CD14-positive monocyte (primary cell): ENCODE measurements around the gene CDC37. TPM values are rescaled to one million over a fixed set of nuclear protein-coding genes. Genes with fewer than 3 reads are reported as not detected.
A peak's percentile ranks its signal among the peaks of the same experiment; 100 is the strongest.

Source experiments
- DNase-seq, 3 donors: peaks; one replicate each; pipeline ENCODE4 v3.0.0-alpha.2; 2011 to 2022
- H2AFZ ChIP-seq: 2 replicates; pipeline ENCODE4 v1.6.0; 2012; ENCODE audit warnings: mild to moderate bottlenecking, low read depth, low read length, inconsistent platforms; ENCODE audit not compliant: insufficient read depth, poor library complexity, severe bottlenecking
- H3K27ac ChIP-seq, 2 donors: 1 replicate in 1 of 2; 2 replicates in 1 of 2; pipeline ENCODE4 v1.5.1; 2012 to 2013; ENCODE audit warnings: low read length in 2 of 2, control low read depth in 1 of 2, inconsistent platforms in 1 of 2, low read depth in 1 of 2, mild to moderate bottlenecking in 1 of 2
- H3K27me3 ChIP-seq, 2 donors: one replicate each; pipeline versions ENCODE4 v1.6.0 to v1.6.1; 2011 to 2013; ENCODE audit warnings: low read length in 2 of 2; ENCODE audit not compliant: control insufficient read depth in 2 of 2, insufficient read depth in 2 of 2
- H3K36me3 ChIP-seq, 2 donors: replicated peaks in 1 of 2; 1 replicate in 1 of 2; 2 replicates in 1 of 2; pipeline versions ENCODE4 v1.5.1 to v1.6.1; 2012 to 2013; ENCODE audit warnings: low read length in 2 of 2, control low read depth in 1 of 2, inconsistent platforms in 1 of 2, mild to moderate bottlenecking in 1 of 2; ENCODE audit not compliant: insufficient read depth in 2 of 2, control insufficient read depth in 1 of 2
- H3K4me1 ChIP-seq, 2 donors: 1 replicate in 1 of 2; 2 replicates in 1 of 2; pipeline versions ENCODE4 v1.5.1 to v1.6.1; 2012 to 2013; ENCODE audit warnings: low read length in 2 of 2, control low read depth in 1 of 2, inconsistent platforms in 1 of 2, mild to moderate bottlenecking in 1 of 2, moderate library complexity in 1 of 2; ENCODE audit not compliant: insufficient read depth in 2 of 2, control insufficient read depth in 1 of 2
- H3K4me2 ChIP-seq: replicated peaks from 2 replicates; pipeline ENCODE3; 2012; ENCODE audit warnings: low read length, moderate library complexity, mild to moderate bottlenecking; ENCODE audit not compliant: poor library complexity, severe bottlenecking; ENCODE audit errors: extremely low read depth
- H3K4me3 ChIP-seq, 3 experiments: fragments of 200-600 bp in 1 of 3; sonication (generic) in 1 of 3; replicated peaks in 1 of 3; 1 replicate in 2 of 3; 2 replicates in 1 of 3; pipeline ENCODE4 v1.5.1; 2011 to 2013; ENCODE audit warnings: low read length in 3 of 3, mild to moderate bottlenecking in 3 of 3, control low read depth in 2 of 3, low read depth in 2 of 3, inconsistent platforms in 1 of 3, moderate library complexity in 1 of 3
- H3K79me2 ChIP-seq: 2 replicates; pipeline ENCODE4 v1.6.0; 2012; ENCODE audit warnings: mild to moderate bottlenecking, control low read depth, inconsistent platforms, low read length, moderate library complexity; ENCODE audit not compliant: insufficient read depth
- H3K9ac ChIP-seq: 2 replicates; pipeline ENCODE4 v1.6.0; 2017; ENCODE audit warnings: low read length, mild to moderate bottlenecking; ENCODE audit not compliant: insufficient read depth, poor library complexity, severe bottlenecking
- H3K9me3 ChIP-seq, 2 donors: replicated peaks in 1 of 2; 1 replicate in 1 of 2; 2 replicates in 1 of 2; pipeline versions ENCODE4 v1.5.1 to v1.6.1; 2012 to 2013; ENCODE audit warnings: low read length in 2 of 2, control low read depth in 1 of 2; ENCODE audit not compliant: control insufficient read depth in 1 of 2, insufficient read depth in 1 of 2
- H4K20me1 ChIP-seq: 2 replicates; pipeline ENCODE4 v1.6.0; 2012; ENCODE audit warnings: mild to moderate bottlenecking, low read length, control low read depth, moderate library complexity; ENCODE audit not compliant: insufficient read depth
- H3K27ac Mint-ChIP-seq, 7 donors: one replicate each; pipeline ENCODE4 v1.8.0; 2020; ENCODE audit warnings: mild to moderate bottlenecking in 7 of 7, mixed read lengths in 7 of 7, moderate library complexity in 6 of 7, inconsistent platforms in 2 of 7
- H3K27me3 Mint-ChIP-seq, 3 donors: one replicate each; pipeline ENCODE4 v1.8.0; 2021 to 2022; ENCODE audit warnings: low read depth in 3 of 3, mild to moderate bottlenecking in 3 of 3, mixed read lengths in 3 of 3, moderate library complexity in 3 of 3, inconsistent platforms in 1 of 3
- H3K36me3 Mint-ChIP-seq, 2 donors: one replicate each; pipeline ENCODE4 v1.8.0; 2020; ENCODE audit warnings: mixed read lengths in 2 of 2, inconsistent platforms in 1 of 2, mild to moderate bottlenecking in 1 of 2
- H3K4me1 Mint-ChIP-seq: one replicate; pipeline ENCODE4 v1.8.0; 2020; ENCODE audit warnings: mild to moderate bottlenecking, mixed read lengths
- H3K4me3 Mint-ChIP-seq, 2 donors: one replicate each; pipeline ENCODE4 v1.8.0; 2020; ENCODE audit warnings: mild to moderate bottlenecking in 2 of 2, mixed read lengths in 2 of 2, moderate library complexity in 1 of 2
- H3K9me3 Mint-ChIP-seq, 7 donors: one replicate each; pipeline ENCODE4 v1.8.0; 2020 to 2022; ENCODE audit warnings: mixed read lengths in 7 of 7, mild to moderate bottlenecking in 6 of 7, moderate library complexity in 6 of 7, inconsistent platforms in 2 of 7
- CTCF ChIP-seq: fragments of 200-600 bp; IDR thresholded peaks from one replicate; pipeline ENCODE4 v1.8.0; 2022; ENCODE audit warnings: antibody characterized with exemption, mild to moderate bottlenecking
- WGBS: methylation state at CpG from one replicate; pipeline ENCODE4 v1.1.5; 2013; ENCODE audit warnings: missing lambda C conversion rate; ENCODE audit not compliant: insufficient coverage; 5-methylcytosine and 5-hydroxymethylcytosine counted together
- intact Hi-C, 2 donors: fragments of 100-400 bp; cut with micrococcal nuclease; formaldehyde crosslinking; loops; one replicate each; pipeline versions ENCODE4 v1.15.0 to v1.15.1; 2023
- polyA plus RNA-seq, 3 donors: library from polyadenylated mRNA; depleted of rRNA in 1 of 3; unstranded in 2 of 3; stranded (reverse) in 1 of 3; fragments of 300-500 nt in 2 of 3; fragments of >200 nt in 1 of 3; fragmentation: Illumina TruSeq in 2 of 3; gene quantifications; 1 replicate in 2 of 3; 2 replicates in 1 of 3; pipeline ENCODE4 v1.2.3, GENCODE V29; 2012 to 2021

CDC37 gene
- polyA plus RNA-seq, 3 donors, result 49.3 to 575 (median 54.9) TPM

- no peaks in the 10 kb centered on the region for H3K79me2 ChIP-seq
- H3K9me3 Mint-ChIP-seq, result peaks cover 0 to 3% (median 0%) of the 10 kb centered on the region in 7 donors
- H3K9ac ChIP-seq, result no peak overlapping the region
- no peak for TF ChIP-seq CTCF
- peak overlapping the region in 1 of 2 donors; percentile 13 for H3K4me3 Mint-ChIP-seq
- H3K4me1 ChIP-seq, result peaks cover 0 to 4% of the 10 kb centered on the region in 2 donors
- H3K4me1 Mint-ChIP-seq, result peaks cover 10% of the 10 kb centered on the region
- H3K27ac Mint-ChIP-seq, result peak overlapping the region in 1 of 7 donors; percentile 64
- H4K20me1 ChIP-seq, result peaks cover 25% of the 10 kb centered on the region
- no peak overlapping the region for H3K27ac ChIP-seq
- H3K4me2 ChIP-seq, result no peak overlapping the region
- intact Hi-C loops, result no loop called here
- no peak for DNase-seq
- H3K4me3 ChIP-seq, result no peak overlapping the region
- peaks cover 0 to 5% of the 10 kb centered on the region in 2 donors for H3K27me3 ChIP-seq
- peaks cover 23 to 41% (median 27%) of the 10 kb centered on the region in 3 donors for H3K27me3 Mint-ChIP-seq
- H3K36me3 Mint-ChIP-seq, result peaks cover 23 to 33% of the 10 kb centered on the region in 2 donors
- 91% methylated on average over 7 of the region's 14 CpGs for WGBS
- no peaks in the 10 kb centered on the region for H3K9me3 ChIP-seq
- H3K36me3 ChIP-seq, result peaks cover 11 to 13% of the 10 kb centered on the region in 2 donors
- H2AFZ ChIP-seq, result no peak overlapping the region
These were observed 47.0 kb upstream of the CDC37 start for GRCh38 chr19:10450191-10450852.

GRCh38 chr19:10449037-10449436 is 45.7 kb upstream of the CDC37 start:
- H3K79me2 ChIP-seq, result no peaks in the 10 kb centered on the region
- peaks cover 0 to 3% (median 0%) of the 10 kb centered on the region in 7 donors for H3K9me3 Mint-ChIP-seq
- H3K27me3 ChIP-seq, result peaks cover 0 to 3% of the 10 kb centered on the region in 2 donors
- peaks cover 0 to 4% of the 10 kb centered on the region in 2 donors for H3K4me1 ChIP-seq
- no peak for DNase-seq
- no peak overlapping the region for H3K27ac ChIP-seq
- no peak for TF ChIP-seq CTCF
- H3K4me1 Mint-ChIP-seq, result peaks cover 10% of the 10 kb centered on the region
- peaks cover 11 to 13% of the 10 kb centered on the region in 2 donors for H3K36me3 ChIP-seq
- peaks cover 23 to 33% of the 10 kb centered on the region in 2 donors for H3K36me3 Mint-ChIP-seq
- no peak overlapping the region for H2AFZ ChIP-seq
- no peak overlapping the region for H3K4me3 Mint-ChIP-seq
- H3K9ac ChIP-seq, result no peak overlapping the region
- H3K27ac Mint-ChIP-seq, result peak overlapping the region in 1 of 7 donors; percentile 13
- no peaks in the 10 kb centered on the region for H3K9me3 ChIP-seq
- H4K20me1 ChIP-seq, result peaks cover 32% of the 10 kb centered on the region
- intact Hi-C loops, result no loop called here
- H3K27me3 Mint-ChIP-seq, result peaks cover 25 to 35% (median 25%) of the 10 kb centered on the region in 3 donors
- H3K4me3 ChIP-seq, result no peak overlapping the region
- 97% methylated on average over 7 of the region's 7 CpGs for WGBS
- H3K4me2 ChIP-seq, result no peak overlapping the region
